GM12878 (cell line): ENCODE results near the gene KLK12. TPM values are rescaled to one million over a fixed set of nuclear protein-coding genes. Genes with fewer than 3 reads are reported as not detected.

Experiments
- ATAC-seq: fragments of 200-7000 bp; cut with Tn5 transposase; 3 replicates; pipeline ENCODE4 v1.9.1; 2020; ENCODE audit warnings: mild to moderate bottlenecking, moderate library complexity
- BruUV-seq: library from RNA; stranded (reverse); fragments of 400-500 nt; replicated peaks from 2 replicates; lab custom pipeline; 2021; lab: Mats Ljungman, UMichigan
- CTCF ChIA-PET: fragments of 300-600 bp; sonication (Branson Sonifier 250); formaldehyde crosslinking; extraction: SDS; loops from one replicate; lab custom pipeline; 2021; ENCODE audit warnings: inconsistent platforms; lab: Yijun Ruan, JAX
- POLR2A ChIA-PET: fragments of 350-600 bp; formaldehyde crosslinking; extraction: SDS; loops from one replicate; lab custom pipeline; 2021; ENCODE audit warnings: inconsistent platforms; lab: Charles Lee
- RAD21 ChIA-PET: fragments of 300-600 bp; sonication (Branson Sonifier 250); formaldehyde crosslinking; loops from one replicate; lab custom pipeline; 2023; ENCODE audit warnings: antibody characterized with exemption; ENCODE audit not compliant: unreplicated experiment; lab: Charles Lee
- SMC1A ChIA-PET: fragments of 300-600 bp; sonication (Branson Sonifier 250); formaldehyde crosslinking; loops from one replicate; lab custom pipeline; 2023; ENCODE audit not compliant: unreplicated experiment, uncharacterized antibody; lab: Charles Lee
- DNase-seq: peaks from one replicate; pipeline ENCODE4 v3.0.0-alpha.2; 2011; ENCODE audit warnings: low read depth, low spot score
- FAIRE-seq: peaks from 3 replicates; lab custom pipeline; 2011; peaks lifted over from hg19 to GRCh38; lab: Jason Lieb, UNC
- H2AFZ ChIP-seq: 2 replicates; pipeline ENCODE4 v1.6.0; 2011; ENCODE audit warnings: low read depth, low read length, control low read depth; ENCODE audit not compliant: control insufficient read depth
- H3K27ac ChIP-seq: 2 replicates; pipeline ENCODE4 v1.5.1; 2011; ENCODE audit warnings: control low read depth; ENCODE audit not compliant: control insufficient read depth, insufficient read depth
- H3K27me3 ChIP-seq, 2 experiments: replicated peaks in 1 of 2; 2 replicates each; pipeline versions ENCODE4 v1.6.0 to v1.6.1; 2011; ENCODE audit warnings: low read length in 1 of 2; ENCODE audit not compliant: control insufficient read depth in 2 of 2, insufficient read depth in 2 of 2
- H3K36me3 ChIP-seq, 2 experiments: 2 replicates each; pipeline ENCODE4 v1.5.1; 2011; ENCODE audit warnings: low read length in 1 of 2; ENCODE audit not compliant: control insufficient read depth in 2 of 2, insufficient read depth in 2 of 2
- H3K4me1 ChIP-seq: 2 replicates; pipeline ENCODE4 v1.6.1; 2011; ENCODE audit warnings: mild to moderate bottlenecking, low read length, moderate library complexity, mixed read lengths; ENCODE audit not compliant: control insufficient read depth, insufficient read depth
- H3K4me2 ChIP-seq: 2 replicates; pipeline ENCODE4 v1.6.0; 2011; ENCODE audit warnings: control low read depth; ENCODE audit not compliant: control insufficient read depth, insufficient read depth
- H3K4me3 ChIP-seq: fragments of 200-600 bp; sonication (generic); 2 replicates; pipeline ENCODE4 v1.5.1; 2016
- H3K79me2 ChIP-seq: 2 replicates; pipeline ENCODE4 v1.6.0; 2011; ENCODE audit warnings: low read length; ENCODE audit not compliant: control insufficient read depth, insufficient read depth
- H3K9ac ChIP-seq: 2 replicates; pipeline ENCODE4 v1.8.0; 2011; ENCODE audit warnings: low read length, control low read depth, mixed read lengths; ENCODE audit not compliant: control insufficient read depth, insufficient read depth
- H3K9me3 ChIP-seq: replicated peaks from 3 replicates; pipeline ENCODE4 v1.5.1; 2011; ENCODE audit warnings: mild to moderate bottlenecking, low read length; ENCODE audit not compliant: control insufficient read depth, insufficient read depth
- H4K20me1 ChIP-seq: 2 replicates; pipeline ENCODE4 v1.6.0; 2011; ENCODE audit not compliant: control insufficient read depth, insufficient read depth
- BHLHE40 ChIP-seq, 2 experiments: fragments of 450-650 bp in 1 of 2; IDR thresholded peaks; 2 replicates each; pipeline ENCODE4 v1.6.1; 2011 to 2017; ENCODE audit warnings: low read depth in 2 of 2, borderline replicate concordance in 1 of 2, improper control_type of control experiment in 1 of 2, low read length in 1 of 2, mild to moderate bottlenecking in 1 of 2
- BMI1 ChIP-seq: fragments of 450-650 bp; IDR thresholded peaks from 2 replicates; pipeline ENCODE4 v1.6.1; 2016; ENCODE audit warnings: mild to moderate bottlenecking, moderate library complexity, borderline replicate concordance
- BRCA1 ChIP-seq: IDR thresholded peaks from 2 replicates; pipeline ENCODE4 v1.6.1; 2011; ENCODE audit warnings: low read depth, low read length, improper control_type of control experiment
- CEBPZ ChIP-seq: fragments of 150-350 bp; IDR thresholded peaks from 2 replicates; pipeline ENCODE4 v1.6.1; 2016; ENCODE audit warnings: low read depth, low read length
- CHD2 ChIP-seq: IDR thresholded peaks from 2 replicates; pipeline ENCODE4 v1.6.1; 2011; ENCODE audit warnings: low read depth, low read length, improper control_type of control experiment, borderline replicate concordance
- CREB1 ChIP-seq: IDR thresholded peaks from 2 replicates; pipeline ENCODE4 v1.6.1; 2012; ENCODE audit warnings: low read depth, mild to moderate bottlenecking, inconsistent platforms
- CTCF ChIP-seq, 3 experiments: IDR thresholded peaks in 2 of 3; conservative IDR thresholded peaks in 1 of 3; 2 replicates each; pipeline ENCODE4 v1.5.1; 2011; ENCODE audit warnings: low read depth in 3 of 3, low read length in 3 of 3, mild to moderate bottlenecking in 3 of 3, control low read depth in 2 of 3, moderate library complexity in 2 of 3, inconsistent platforms in 1 of 3, mixed read lengths in 1 of 3; ENCODE audit not compliant: control insufficient read depth in 2 of 3, insufficient read depth in 1 of 3; ENCODE audit errors: extremely low read depth in 1 of 3
- EED ChIP-seq: sonication (generic); IDR thresholded peaks from 2 replicates; pipeline ENCODE4 v1.6.1; 2016; ENCODE audit warnings: antibody characterized with exemption, low read depth
- JUNB ChIP-seq: IDR thresholded peaks from 2 replicates; pipeline ENCODE4 v1.6.1; 2016; ENCODE audit warnings: antibody characterized with exemption, mild to moderate bottlenecking
- MYC ChIP-seq: IDR thresholded peaks from 2 replicates; pipeline ENCODE4 v1.6.1; 2011; ENCODE audit warnings: mild to moderate bottlenecking, low read length, moderate library complexity, inconsistent platforms; ENCODE audit not compliant: insufficient read depth, insufficient replicate concordance, insufficient read length, severe bottlenecking
- RAD21 ChIP-seq: IDR thresholded peaks from 2 replicates; pipeline ENCODE4 v1.6.1; 2011; ENCODE audit warnings: mild to moderate bottlenecking, low read depth, low read length, moderate library complexity; ENCODE audit not compliant: insufficient read depth
- RFX5 ChIP-seq: IDR thresholded peaks from 2 replicates; pipeline ENCODE4 v1.6.1; 2011; ENCODE audit warnings: low read depth, low read length, improper control_type of control experiment
- SMAD1 ChIP-seq: fragments of 450-650 bp; IDR thresholded peaks from 2 replicates; pipeline ENCODE4 v1.6.1; 2018; ENCODE audit warnings: mild to moderate bottlenecking, low read depth; ENCODE audit not compliant: partially characterized antibody
- SPI1 ChIP-seq: IDR thresholded peaks from 2 replicates; pipeline ENCODE4 v1.6.1; 2011; ENCODE audit warnings: low read depth, mild to moderate bottlenecking, low read length, moderate library complexity, borderline replicate concordance; ENCODE audit not compliant: insufficient read depth
- TCF7 ChIP-seq: IDR thresholded peaks from 2 replicates; pipeline ENCODE4 v1.6.1; 2014; ENCODE audit warnings: antibody characterized with exemption, borderline replicate concordance
- ZZZ3 ChIP-seq: IDR thresholded peaks from 2 replicates; pipeline ENCODE4 v1.6.1; 2011; ENCODE audit warnings: low read depth; ENCODE audit not compliant: control insufficient read depth, insufficient read length
- WGBS: methylation state at CpG from one replicate; pipeline ENCODE4 v1.1.6; 2016; ENCODE audit warnings: low lambda C conversion rate; ENCODE audit not compliant: insufficient replicate concordance, insufficient coverage; ENCODE audit errors: missing lambda C conversion rate; 5-methylcytosine and 5-hydroxymethylcytosine counted together
- in situ Hi-C: fragments of 300-500 bp; cut with MboI; formaldehyde crosslinking; loops from 9 replicates; pipeline ENCODE4 v1.14.3; 2018; ENCODE audit warnings: mixed read lengths
- intact Hi-C: fragments of 100-400 bp; cut with micrococcal nuclease; formaldehyde crosslinking; loops from one replicate; pipeline ENCODE4 v1.14.2; 2022; ENCODE audit not compliant: unreplicated experiment
- polyA plus RNA-seq, 11 experiments: library from polyadenylated mRNA; depleted of rRNA in 4 of 11; unstranded in 6 of 11; stranded (reverse) in 5 of 11; fragments of >200 nt; fragmentation: Nextera tagmentation in 4 of 11; fragmentation: Illumina TruSeq in 1 of 11; extraction: Ambion mirVana in 4 of 11; extraction: Trizol in 1 of 11; gene quantifications; 1 replicate in 1 of 11; 2 replicates in 10 of 11; pipeline versions ENCODE4 v1.2.1 to v1.2.3, GENCODE V29; 2011 to 2016; ENCODE audit warnings: inconsistent platforms in 2 of 11, missing spikeins in 2 of 11, low read depth in 1 of 11
- total RNA-seq, 4 experiments: library from RNA; depleted of rRNA in 3 of 4; stranded (reverse); fragments of >200 nt in 3 of 4; fragmentation: Illumina TruSeq in 1 of 4; extraction: Trizol in 1 of 4; gene quantifications; 2 replicates each; pipeline versions ENCODE4 v1.2.1 to v1.2.3, GENCODE V29; 2013 to 2021
- TF ChIP-seq, protein P1 (sequence below): fragments of 450-650 bp; IDR thresholded peaks from 2 replicates; pipeline ENCODE4 v1.6.1; 2018; ENCODE audit warnings: mild to moderate bottlenecking, low read depth, moderate library complexity; ENCODE audit not compliant: partially characterized antibody

KLK12 gene
- total and polyA plus RNA-seq, 10 of the 15 experiments (the other 5 are each of a cell fraction or from before 2014, with no cell fraction given) = not detected

- intact Hi-C loops (no loop called here), in situ Hi-C loops (no loop called here)
- ATAC-seq (no peak), FAIRE-seq (no peak), DNase-seq (no peak)
- RAD21 ChIA-PET = no interaction called here
- no peaks in the 10 kb centered on the region for H3K79me2 ChIP-seq
- no peak overlapping the region for H2AFZ ChIP-seq
- H3K9me3 ChIP-seq = no peaks in the 10 kb centered on the region
- H3K9ac ChIP-seq = no peak overlapping the region
- H3K4me3 ChIP-seq = no peak overlapping the region
- no peaks in the 10 kb centered on the region; a peak in 1 of 4 replicates for H3K27me3 ChIP-seq
- no peaks in the 10 kb centered on the region for H3K4me1 ChIP-seq
- no peak overlapping the region for H3K4me2 ChIP-seq
- no peaks in the 10 kb centered on the region for H4K20me1 ChIP-seq
- no peak for TF ChIP-seq CEBPZ
- no peak for TF ChIP-seq RFX5
- TF ChIP-seq SPI1 = no peak
- TF ChIP-seq CREB1 = no peak
- TF ChIP-seq MYC = no peak
- TF ChIP-seq ZZZ3 = no peak
- TF ChIP-seq SMAD1 = no peak
- TF ChIP-seq BMI1 = no peak
- TF ChIP-seq EED = no peak
- TF ChIP-seq TCF7 = no peak
- TF ChIP-seq BRCA1 = no peak
- TF ChIP-seq CTCF (IDR thresholded peaks at IDR 0.05 in 2 of 3, conservative IDR thresholded peaks at IDR 0.05 in 1 of 3; ENCODE audit: control insufficient read depth in 2 of 3, extremely low read depth in 1 of 3, insufficient read depth in 1 of 3, low read depth in 3 of 3, low read length in 3 of 3) = no peak
- no peak for TF ChIP-seq RAD21
- TF ChIP-seq, protein P1, sequence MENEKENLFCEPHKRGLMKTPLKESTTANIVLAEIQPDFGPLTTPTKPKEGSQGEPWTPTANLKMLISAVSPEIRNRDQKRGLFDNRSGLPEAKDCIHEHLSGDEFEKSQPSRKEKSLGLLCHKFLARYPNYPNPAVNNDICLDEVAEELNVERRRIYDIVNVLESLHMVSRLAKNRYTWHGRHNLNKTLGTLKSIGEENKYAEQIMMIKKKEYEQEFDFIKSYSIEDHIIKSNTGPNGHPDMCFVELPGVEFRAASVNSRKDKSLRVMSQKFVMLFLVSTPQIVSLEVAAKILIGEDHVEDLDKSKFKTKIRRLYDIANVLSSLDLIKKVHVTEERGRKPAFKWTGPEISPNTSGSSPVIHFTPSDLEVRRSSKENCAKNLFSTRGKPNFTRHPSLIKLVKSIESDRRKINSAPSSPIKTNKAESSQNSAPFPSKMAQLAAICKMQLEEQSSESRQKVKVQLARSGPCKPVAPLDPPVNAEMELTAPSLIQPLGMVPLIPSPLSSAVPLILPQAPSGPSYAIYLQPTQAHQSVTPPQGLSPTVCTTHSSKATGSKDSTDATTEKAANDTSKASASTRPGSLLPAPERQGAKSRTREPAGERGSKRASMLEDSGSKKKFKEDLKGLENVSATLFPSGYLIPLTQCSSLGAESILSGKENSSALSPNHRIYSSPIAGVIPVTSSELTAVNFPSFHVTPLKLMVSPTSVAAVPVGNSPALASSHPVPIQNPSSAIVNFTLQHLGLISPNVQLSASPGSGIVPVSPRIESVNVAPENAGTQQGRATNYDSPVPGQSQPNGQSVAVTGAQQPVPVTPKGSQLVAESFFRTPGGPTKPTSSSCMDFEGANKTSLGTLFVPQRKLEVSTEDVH = no peak
- TF ChIP-seq BHLHE40 (IDR thresholded peaks at IDR 0.05; ENCODE audit: borderline replicate concordance in 1 of 2, low read depth in 2 of 2, low read length in 1 of 2) = no peak
- no peak for TF ChIP-seq CHD2
- TF ChIP-seq JUNB = no peak
- SMC1A ChIA-PET = no interaction called here
- WGBS = 49% methylated on average over 16 of the region's 16 CpGs
- BruUV-seq = no TSS peak
- H3K27ac ChIP-seq = no peak overlapping the region
- CTCF ChIA-PET = no interaction called here
- no peaks in the 10 kb centered on the region for H3K36me3 ChIP-seq
- POLR2A ChIA-PET = no interaction called here
Measured at GRCh38 chr19:51000981-51001380, 33.8 kb downstream of the KLK12 start.
